GM18861 (cell line): ENCODE measurements around the gene IRF1.

ENCODE experiments used
- ATAC-seq: cut with Tn5 transposase; IDR thresholded peaks from one replicate; pipeline ENCODE4 v1.9.1; 2021; ENCODE audit not compliant: unreplicated experiment

Gene IRF1

GRCh38 chr5:132475987-132476875, 14.3 kb downstream of the IRF1 start:
- no peak for ATAC-seq

GRCh38 chr5:132475497-132475882, 15.1 kb downstream of the IRF1 start:
- no peak for ATAC-seq

GRCh38 chr5:132474881-132475496, 15.6 kb downstream of the IRF1 start:
- no peak for ATAC-seq

GRCh38 chr5:132474131-132474723, 16.3 kb downstream of the IRF1 start:
- no peak for ATAC-seq

- ATAC-seq = no peak
These were observed 16.9 kb downstream of the IRF1 start for GRCh38 chr5:132473668-132474067.

GRCh38 chr5:132473019-132473531, 17.5 kb downstream of the IRF1 start:
- peak; percentile 52 for ATAC-seq

GRCh38 chr5:132472431-132472830, 18.1 kb downstream of the IRF1 start:
- ATAC-seq = no peak

- no peak for ATAC-seq
These were observed 18.6 kb downstream of the IRF1 start for GRCh38 chr5:132471944-132472343.

- no peak for ATAC-seq
These were observed 19.2 kb downstream of the IRF1 start for GRCh38 chr5:132471151-132471907.

- no peak for ATAC-seq
These were observed 20.0 kb downstream of the IRF1 start for GRCh38 chr5:132470596-132470995.

GRCh38 chr5:132470010-132470392, 20.6 kb downstream of the IRF1 start:
- ATAC-seq = no peak

- no peak for ATAC-seq
These were observed 21.1 kb downstream of the IRF1 start for GRCh38 chr5:132469380-132470009.

- ATAC-seq = no peak
These were observed 21.8 kb downstream of the IRF1 start for GRCh38 chr5:132468656-132469379.

- peak; percentile 32 for ATAC-seq
These were observed 23.1 kb downstream of the IRF1 start for GRCh38 chr5:132467287-132467984.

- peak; percentile 54 for ATAC-seq
These were observed 23.9 kb downstream of the IRF1 start for GRCh38 chr5:132466433-132467286.

GRCh38 chr5:132465059-132465707, 25.4 kb downstream of the IRF1 start:
- no peak for ATAC-seq

- ATAC-seq = no peak
These were observed 26.2 kb downstream of the IRF1 start for GRCh38 chr5:132464156-132464939.
